Caco-2 (cell line): ENCODE data around the gene C1QTNF5. TPM values are rescaled to one million over a fixed set of nuclear protein-coding genes. Genes with fewer than 3 reads are reported as not detected.

Experiments used
- BruUV-seq: library from RNA; stranded (reverse); fragments of 400-500 nt; replicated peaks from 2 replicates; lab custom pipeline; 2021; lab: Mats Ljungman, UMichigan
- CTCF ChIA-PET: fragments of 300-600 bp; sonication (Branson Sonifier 250); formaldehyde crosslinking; loops from one replicate; lab custom pipeline; 2022; ENCODE audit warnings: antibody characterized with exemption; lab: Charles Lee
- POLR2A ChIA-PET: fragments of 300-600 bp; sonication (Branson Sonifier 250); formaldehyde crosslinking; loops from one replicate; lab custom pipeline; 2022; ENCODE audit warnings: antibody characterized with exemption; lab: Charles Lee
- DNase-seq, 2 experiments: peaks; one replicate each; pipeline versions ENCODE4 v3.0.0 to v3.0.0-alpha.2; 2020 to 2022
- H3K27me3 ChIP-seq: replicated peaks from 2 replicates; pipeline ENCODE4 v1.6.0; 2011; ENCODE audit warnings: low read length; ENCODE audit not compliant: control insufficient read depth, insufficient read depth
- H3K36me3 ChIP-seq: 2 replicates; pipeline ENCODE4 v1.5.1; 2011; ENCODE audit warnings: low read length; ENCODE audit not compliant: control insufficient read depth, insufficient read depth
- H3K4me1 ChIP-seq: fragments of 250-450 bp; sonication (Bioruptor Pico); 2 replicates; pipeline ENCODE4 v1.5.1; 2020; ENCODE audit warnings: mild to moderate bottlenecking
- H3K4me3 ChIP-seq: 2 replicates; pipeline ENCODE4 v1.5.1; 2011; ENCODE audit warnings: low read depth, mild to moderate bottlenecking, control low read depth, low read length
- H3K9me3 ChIP-seq: fragments of 250-450 bp; sonication (Bioruptor Pico); 2 replicates; pipeline ENCODE4 v1.5.1; 2020; ENCODE audit warnings: mild to moderate bottlenecking, moderate library complexity
- H3K27ac Mint-ChIP-seq: one replicate; pipeline ENCODE4 v1.8.0; 2022; ENCODE audit warnings: mixed read lengths; ENCODE audit not compliant: unreplicated experiment
- H3K27me3 Mint-ChIP-seq: one replicate; pipeline ENCODE4 v1.8.0; 2022; ENCODE audit warnings: mixed read lengths; ENCODE audit not compliant: insufficient read depth, unreplicated experiment
- H3K36me3 Mint-ChIP-seq: one replicate; pipeline ENCODE4 v1.8.0; 2022; ENCODE audit warnings: mild to moderate bottlenecking, mixed read lengths; ENCODE audit not compliant: insufficient read depth, unreplicated experiment
- H3K4me1 Mint-ChIP-seq: one replicate; pipeline ENCODE4 v1.8.0; 2022; ENCODE audit warnings: low read depth, mixed read lengths; ENCODE audit not compliant: unreplicated experiment
- H3K4me3 Mint-ChIP-seq: one replicate; pipeline ENCODE4 v1.8.0; 2022; ENCODE audit warnings: mild to moderate bottlenecking, moderate library complexity, mixed read lengths; ENCODE audit not compliant: unreplicated experiment
- H3K9me3 Mint-ChIP-seq: one replicate; pipeline ENCODE4 v1.8.0; 2022; ENCODE audit warnings: mixed read lengths; ENCODE audit not compliant: unreplicated experiment
- intact Hi-C: fragments of 100-400 bp; cut with micrococcal nuclease; formaldehyde crosslinking; loops from one replicate; pipeline ENCODE4 v1.10.0; 2022; ENCODE audit not compliant: unreplicated experiment
- total RNA-seq: library from RNA; stranded (reverse); gene quantifications from 2 replicates; pipeline ENCODE4 v1.2.3, GENCODE V29; 2022
- TF ChIP-seq, protein P1 (sequence below), 2 experiments: fragments of 200-600 bp in 1 of 2; IDR thresholded peaks; 1 replicate in 1 of 2; 2 replicates in 1 of 2; pipeline versions ENCODE4 v1.5.1 to v1.8.0; 2011 to 2022; ENCODE audit warnings: antibody characterized with exemption in 1 of 2, control low read depth in 1 of 2, inconsistent platforms in 1 of 2, low read depth in 1 of 2, low read length in 1 of 2, mild to moderate bottlenecking in 1 of 2, moderate library complexity in 1 of 2; ENCODE audit not compliant: insufficient read depth in 1 of 2, severe bottlenecking in 1 of 2, unreplicated experiment in 1 of 2

The C1QTNF5 gene
- total RNA-seq, 1 experiment from 2014 or later: 1.2 TPM

DNA sequence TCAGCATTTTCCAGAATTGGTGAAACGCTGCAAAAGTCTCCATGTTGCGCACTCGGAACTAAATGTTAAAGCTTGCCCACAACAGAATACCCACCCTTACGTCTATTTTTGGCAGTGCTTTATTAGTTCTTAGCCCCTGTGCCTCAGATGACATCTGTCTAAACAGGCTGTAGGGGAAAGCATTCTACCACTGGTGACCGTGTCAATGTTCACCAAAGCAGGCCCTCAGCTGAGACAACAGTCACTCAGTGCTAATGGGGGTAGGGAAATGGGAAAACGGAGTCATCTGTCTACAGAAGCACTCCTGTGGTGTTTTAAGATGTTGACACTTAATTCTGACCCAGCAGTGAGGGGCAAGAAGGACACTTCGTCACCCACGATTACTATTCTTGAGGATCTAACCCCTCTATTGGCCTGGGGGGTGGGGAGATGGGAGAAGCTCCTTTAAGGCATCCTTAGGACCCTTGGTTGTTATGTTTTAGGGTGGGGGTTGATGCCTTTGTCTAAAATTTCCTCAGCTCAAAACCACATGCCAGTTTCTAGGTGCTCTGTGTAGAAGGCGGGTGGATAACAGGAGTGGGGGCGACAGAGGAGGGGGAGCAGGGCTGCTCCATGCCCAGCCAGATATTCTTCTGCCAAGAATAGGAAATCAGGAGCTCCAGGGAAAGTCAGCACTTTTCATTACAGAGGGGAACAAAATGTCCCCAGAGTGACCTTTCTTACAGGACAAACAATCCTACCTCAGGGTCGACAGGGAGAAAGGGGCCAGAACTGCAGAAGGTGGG, 21.4 kb upstream of the C1QTNF5 start:
- H3K36me3 Mint-ChIP-seq: peaks cover 18% of the 10 kb centered on the region
- Histone ChIP-seq H3K4me1 (peaks cover 56% of the 10 kb centered on the region), H3K27me3 (no peaks in the 10 kb centered on the region), H3K9me3 (no peaks in the 10 kb centered on the region), H3K4me3 (no peak overlapping the region), H3K36me3 (peaks cover 6% of the 10 kb centered on the region; the same call in 1 of the 2 replicates)
- no peak for DNase-seq
- H3K4me3 Mint-ChIP-seq: peak overlapping the region; percentile 77
- intact Hi-C loops: loop anchor here (1.0 kb wide), 3 partner anchors 19 to 28 kb away; partner anchors contain the start of genes RNF26 and USP2
- peaks cover 51% of the 10 kb centered on the region for H3K4me1 Mint-ChIP-seq
- TF ChIP-seq, protein P1, sequence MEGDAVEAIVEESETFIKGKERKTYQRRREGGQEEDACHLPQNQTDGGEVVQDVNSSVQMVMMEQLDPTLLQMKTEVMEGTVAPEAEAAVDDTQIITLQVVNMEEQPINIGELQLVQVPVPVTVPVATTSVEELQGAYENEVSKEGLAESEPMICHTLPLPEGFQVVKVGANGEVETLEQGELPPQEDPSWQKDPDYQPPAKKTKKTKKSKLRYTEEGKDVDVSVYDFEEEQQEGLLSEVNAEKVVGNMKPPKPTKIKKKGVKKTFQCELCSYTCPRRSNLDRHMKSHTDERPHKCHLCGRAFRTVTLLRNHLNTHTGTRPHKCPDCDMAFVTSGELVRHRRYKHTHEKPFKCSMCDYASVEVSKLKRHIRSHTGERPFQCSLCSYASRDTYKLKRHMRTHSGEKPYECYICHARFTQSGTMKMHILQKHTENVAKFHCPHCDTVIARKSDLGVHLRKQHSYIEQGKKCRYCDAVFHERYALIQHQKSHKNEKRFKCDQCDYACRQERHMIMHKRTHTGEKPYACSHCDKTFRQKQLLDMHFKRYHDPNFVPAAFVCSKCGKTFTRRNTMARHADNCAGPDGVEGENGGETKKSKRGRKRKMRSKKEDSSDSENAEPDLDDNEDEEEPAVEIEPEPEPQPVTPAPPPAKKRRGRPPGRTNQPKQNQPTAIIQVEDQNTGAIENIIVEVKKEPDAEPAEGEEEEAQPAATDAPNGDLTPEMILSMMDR (IDR thresholded peaks at IDR 0.05; ENCODE audit: insufficient read depth in 1 of 2, low read depth in 1 of 2, low read length in 1 of 2, severe bottlenecking in 1 of 2, unreplicated experiment in 1 of 2): no peak
- H3K27ac Mint-ChIP-seq: peak overlapping the region; percentile 97
- no peaks in the 10 kb centered on the region for H3K27me3 Mint-ChIP-seq
- TSS peak; percentile 45 for BruUV-seq
- no peaks in the 10 kb centered on the region for H3K9me3 Mint-ChIP-seq
- ChIA-PET POLR2A (interaction anchor here (1.0 to 1.9 kb wide), 6 partner anchors 8 to 241 kb away, joined by 3 to 15 read pairs (median 6); partner anchors contain the start of genes HINFP, RNF26 and USP2), CTCF (interaction anchor here (0.6 to 3.4 kb wide), 13 partner anchors 9 to 1529 kb away, joined by 3 to 91 read pairs (median 4); partner anchors contain the start of genes C1QTNF5 and USP2)

DNA sequence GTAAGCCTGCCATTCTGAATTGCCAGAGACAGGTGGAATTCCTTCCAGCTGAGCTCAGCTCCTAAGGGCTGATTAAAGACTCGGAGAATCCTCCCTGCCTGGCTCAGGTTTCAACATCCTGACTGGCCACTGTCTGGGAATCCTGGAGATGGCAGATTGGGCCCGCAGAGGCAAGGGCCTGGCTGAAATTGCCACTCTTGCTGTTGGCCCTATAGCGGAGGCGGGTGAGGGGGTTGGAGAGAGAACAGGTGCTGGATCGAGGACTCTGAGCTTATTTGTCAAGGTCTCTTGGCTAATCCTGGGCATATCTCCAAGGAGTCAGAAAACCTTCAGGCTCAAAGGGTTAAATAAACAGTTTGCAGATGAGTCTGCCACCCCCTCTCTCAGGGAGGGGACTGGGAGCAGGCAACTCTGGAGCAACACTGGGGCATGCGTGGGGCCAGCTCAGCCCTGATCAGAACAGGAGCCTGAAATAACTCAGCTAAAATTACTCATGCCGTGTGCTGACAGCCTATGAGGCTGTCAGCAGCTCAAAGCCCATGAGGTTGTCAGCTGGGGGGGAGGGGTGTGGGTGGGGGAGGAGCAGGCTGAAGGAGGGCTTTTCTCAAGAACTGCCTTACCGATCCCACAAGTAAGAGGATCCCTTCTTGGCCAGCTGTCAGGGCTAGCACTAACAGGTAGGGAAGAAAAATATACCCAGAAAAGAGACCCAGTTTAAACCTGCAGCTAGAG, 20.5 kb upstream of the C1QTNF5 start:
- no peaks in the 10 kb centered on the region for H3K27me3 ChIP-seq
- H3K27me3 Mint-ChIP-seq: no peaks in the 10 kb centered on the region
- DNase-seq: peak; percentile 90 to 91
- CTCF ChIA-PET: interaction anchor here (0.5 to 3.4 kb wide), 22 partner anchors 9 to 680 kb away, joined by 3 to 91 read pairs (median 4); partner anchors contain the start of genes ABCG4, C1QTNF5, RNF26 and USP2
- no peaks in the 10 kb centered on the region for H3K9me3 ChIP-seq
- intact Hi-C loops: loop anchor here (1.0 kb wide), 3 partner anchors 20 to 27 kb away; partner anchors contain the start of genes RNF26 and USP2
- TF ChIP-seq, protein P1 (IDR thresholded peaks at IDR 0.05; ENCODE audit: insufficient read depth in 1 of 2, low read depth in 1 of 2, low read length in 1 of 2, severe bottlenecking in 1 of 2, unreplicated experiment in 1 of 2): no peak
- H3K4me1 Mint-ChIP-seq: peaks cover 42% of the 10 kb centered on the region
- H3K4me1 ChIP-seq: peaks cover 47% of the 10 kb centered on the region
- no peak overlapping the region for H3K4me3 ChIP-seq
- peaks cover 6% of the 10 kb centered on the region; the same call in 1 of the 2 replicates for H3K36me3 ChIP-seq
- peak overlapping the region; percentile 97 for H3K27ac Mint-ChIP-seq
- H3K36me3 Mint-ChIP-seq: peaks cover 26% of the 10 kb centered on the region
- no TSS peak for BruUV-seq
- H3K4me3 Mint-ChIP-seq: peak overlapping the region; percentile 77
- POLR2A ChIA-PET: interaction anchor here (0.6 to 1.9 kb wide), 12 partner anchors 9 to 555 kb away, joined by 3 to 15 read pairs (median 4); partner anchors contain the start of genes HINFP, RNF26 and USP2
- H3K9me3 Mint-ChIP-seq: no peaks in the 10 kb centered on the region
